A549 (cell line): Measurements from ENCODE around the gene ARHGEF7. TPM values are rescaled to one million over a fixed set of nuclear protein-coding genes. Genes with fewer than 3 reads are reported as not detected.

Experiments used
- ATAC-seq, 2 experiments: fragments of 200-7000 bp in 1 of 2; fragments of >200 bp in 1 of 2; cut with Nextera tagmentation in 1 of 2; cut with Tn5 transposase in 1 of 2; 3 replicates each; pipeline versions ENCODE4 v1.8.0 to v1.9.1; 2018 to 2020; ENCODE audit warnings: mild to moderate bottlenecking in 1 of 2, moderate library complexity in 1 of 2
- CTCF ChIA-PET: fragments of 300-600 bp; sonication (Branson Sonifier 250); formaldehyde crosslinking; extraction: SDS; loops from one replicate; lab custom pipeline; 2021; ENCODE audit warnings: antibody characterized with exemption, inconsistent platforms; lab: Yijun Ruan, JAX
- POLR2A ChIA-PET: fragments of 350-600 bp; formaldehyde crosslinking; extraction: SDS; loops from one replicate; lab custom pipeline; 2021; ENCODE audit warnings: antibody characterized with exemption, inconsistent platforms; lab: Yijun Ruan, JAX
- DNase-seq, 2 experiments: peaks; one replicate each; pipeline versions ENCODE4 v3.0.0 to v3.0.0-alpha.2; 2011 to 2016; ENCODE audit warnings: low read depth in 1 of 2, low spot score in 1 of 2
- FAIRE-seq: peaks from 2 replicates; lab custom pipeline; 2011; peaks lifted over from hg19 to GRCh38; lab: Jason Lieb, UNC
- H3K27ac ChIP-seq, 2 experiments: fragments of >200 bp; sonication (Bioruptor Twin); formaldehyde crosslinking; 3 replicates each; pipeline ENCODE4 v1.5.1; 2016 to 2017
- H3K4me1 ChIP-seq: fragments of >200 bp; sonication (Bioruptor Twin); formaldehyde crosslinking; 3 replicates; pipeline ENCODE4 v1.6.1; 2016
- H3K4me2 ChIP-seq: fragments of >200 bp; sonication (Bioruptor Twin); formaldehyde crosslinking; 3 replicates; pipeline ENCODE4 v1.6.1; 2016
- H3K4me3 ChIP-seq: fragments of >200 bp; sonication (Bioruptor Twin); formaldehyde crosslinking; 3 replicates; pipeline ENCODE4 v1.5.1; 2016
- H3K9me3 ChIP-seq: fragments of >200 bp; sonication (Bioruptor Twin); formaldehyde crosslinking; 3 replicates; pipeline ENCODE4 v1.6.1; 2016
- CBX2 ChIP-seq: fragments of 200-600 bp; sonication (generic); IDR thresholded peaks from 2 replicates; pipeline ENCODE4 v1.6.1; 2016; ENCODE audit warnings: low read depth, mild to moderate bottlenecking, borderline replicate concordance
- CBX8 ChIP-seq: fragments of 200-600 bp; sonication (generic); IDR thresholded peaks from 2 replicates; pipeline ENCODE4 v1.6.1; 2016
- CHD4 ChIP-seq: fragments of 200-600 bp; sonication (generic); IDR thresholded peaks from 2 replicates; pipeline ENCODE4 v1.6.1; 2016; ENCODE audit warnings: antibody characterized with exemption, mild to moderate bottlenecking, borderline replicate concordance
- EHF ChIP-seq: fragments of 250-450 bp; sonication (Bioruptor Pico); IDR thresholded peaks from 2 replicates; pipeline ENCODE4 v1.5.0; 2020; ENCODE audit warnings: mild to moderate bottlenecking
- FOSB ChIP-seq: fragments of 250-450 bp; sonication (Bioruptor Pico); IDR thresholded peaks from 2 replicates; pipeline ENCODE4 v1.5.0; 2020; ENCODE audit warnings: mild to moderate bottlenecking, moderate library complexity
- HEYL ChIP-seq: fragments of 250-450 bp; sonication (Bioruptor Pico); IDR thresholded peaks from 2 replicates; pipeline ENCODE4 v1.8.0; 2021; ENCODE audit warnings: mild to moderate bottlenecking, moderate library complexity
- HOXB5 ChIP-seq: fragments of 250-450 bp; sonication (Bioruptor Pico); IDR thresholded peaks from 2 replicates; pipeline ENCODE4 v1.5.0; 2020; ENCODE audit warnings: mild to moderate bottlenecking, moderate library complexity
- JUN ChIP-seq, 2 experiments: fragments of >200 bp; sonication (Bioruptor Twin); formaldehyde crosslinking; IDR thresholded peaks; 2 replicates in 1 of 2; 3 replicates in 1 of 2; pipeline ENCODE4 v1.6.1; 2016 to 2017
- KDM5A ChIP-seq: fragments of 200-600 bp; sonication (generic); IDR thresholded peaks from 2 replicates; pipeline ENCODE4 v1.6.1; 2016; ENCODE audit warnings: antibody characterized with exemption, mild to moderate bottlenecking
- MAZ ChIP-seq: fragments of 150-350 bp; IDR thresholded peaks from 2 replicates; pipeline ENCODE4 v1.6.1; 2014; ENCODE audit warnings: antibody characterized with exemption, low read depth, low read length, borderline replicate concordance
- NPAS2 ChIP-seq: fragments of 250-450 bp; sonication (Bioruptor Pico); IDR thresholded peaks from 2 replicates; pipeline ENCODE4 v1.8.0; 2022; ENCODE audit warnings: mild to moderate bottlenecking, moderate library complexity, borderline replicate concordance
- RARB ChIP-seq: fragments of 250-450 bp; sonication (Bioruptor Pico); IDR thresholded peaks from 2 replicates; pipeline ENCODE4 v1.8.0; 2021; ENCODE audit warnings: mild to moderate bottlenecking, moderate library complexity
- TP53 ChIP-seq: fragments of 250-450 bp; sonication (Bioruptor Pico); IDR thresholded peaks from 2 replicates; pipeline ENCODE4 v1.5.0; 2021; ENCODE audit warnings: mild to moderate bottlenecking, moderate library complexity
- WGBS: methylation state at CpG from one replicate; pipeline ENCODE4 v1.1.6; 2017; ENCODE audit errors: missing lambda C conversion rate; 5-methylcytosine and 5-hydroxymethylcytosine counted together
- polyA plus RNA-seq, 4 experiments: library from polyadenylated mRNA; depleted of rRNA in 3 of 4; stranded (reverse); fragments of >200 nt; fragmentation: RNase III in 1 of 4; extraction: RNeasy Plus Mini Kit Qiagen cat#74134 plus additional on column Dnase treatment in 1 of 4; gene quantifications; 2 replicates in 3 of 4; 3 replicates in 1 of 4; pipeline ENCODE4 v1.2.3, GENCODE V29; 2011 to 2017
- TF ChIP-seq, protein P1 (sequence below): IDR thresholded peaks from 2 replicates; pipeline ENCODE4 v1.6.1; 2012
- TF ChIP-seq, protein P2 (sequence below): fragments of >200 bp; sonication (Bioruptor Twin); formaldehyde crosslinking; IDR thresholded peaks from 3 replicates; pipeline ENCODE4 v1.6.1; 2016

Gene ARHGEF7
- polyA plus RNA-seq, 2 of the 4 experiments (the other 2 are of a cell fraction): 21.1 to 23.1 TPM

DNA sequence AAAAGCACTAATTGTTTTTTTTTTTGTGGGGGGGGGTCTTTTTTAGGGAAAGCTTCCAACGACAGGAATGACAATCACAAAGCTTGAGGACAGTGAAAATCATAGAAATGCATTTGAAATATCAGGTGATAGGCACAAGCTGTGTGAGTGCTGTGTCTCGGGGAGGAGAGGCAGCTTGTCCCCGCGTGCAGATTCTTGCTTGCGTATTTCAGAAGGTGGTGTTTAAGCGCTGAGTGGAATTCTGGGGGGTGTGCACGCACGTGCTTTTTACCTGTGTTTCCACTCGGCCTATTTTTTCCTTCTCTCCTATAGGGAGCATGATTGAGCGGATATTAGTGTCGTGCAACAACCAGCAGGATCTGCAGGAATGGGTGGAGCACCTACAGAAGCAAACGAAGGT, 165.1 kb downstream of the ARHGEF7 start:
- no peak for DNase-seq
- H3K4me1 ChIP-seq: no peaks in the 10 kb centered on the region
- H3K4me3 ChIP-seq: no peak overlapping the region
- POLR2A ChIA-PET: no interaction called here
- no peak overlapping the region for H3K27ac ChIP-seq
- TF ChIP-seq MAZ: no peak
- TF ChIP-seq CHD4: no peak
- TF ChIP-seq HOXB5 (CRISPR knock-in tag): no peak
- TF ChIP-seq FOSB (CRISPR knock-in tag): no peak
- no peak for TF ChIP-seq KDM5A
- TF ChIP-seq, all 56 proteins: peak for 0
- WGBS: 86% methylated on average over 12 of the region's 12 CpGs
- H3K9me3 ChIP-seq: no peaks in the 10 kb centered on the region
- CTCF ChIA-PET: no interaction called here
- FAIRE-seq: no peak
- no peak overlapping the region for H3K4me2 ChIP-seq
- ATAC-seq: no peak

DNA sequence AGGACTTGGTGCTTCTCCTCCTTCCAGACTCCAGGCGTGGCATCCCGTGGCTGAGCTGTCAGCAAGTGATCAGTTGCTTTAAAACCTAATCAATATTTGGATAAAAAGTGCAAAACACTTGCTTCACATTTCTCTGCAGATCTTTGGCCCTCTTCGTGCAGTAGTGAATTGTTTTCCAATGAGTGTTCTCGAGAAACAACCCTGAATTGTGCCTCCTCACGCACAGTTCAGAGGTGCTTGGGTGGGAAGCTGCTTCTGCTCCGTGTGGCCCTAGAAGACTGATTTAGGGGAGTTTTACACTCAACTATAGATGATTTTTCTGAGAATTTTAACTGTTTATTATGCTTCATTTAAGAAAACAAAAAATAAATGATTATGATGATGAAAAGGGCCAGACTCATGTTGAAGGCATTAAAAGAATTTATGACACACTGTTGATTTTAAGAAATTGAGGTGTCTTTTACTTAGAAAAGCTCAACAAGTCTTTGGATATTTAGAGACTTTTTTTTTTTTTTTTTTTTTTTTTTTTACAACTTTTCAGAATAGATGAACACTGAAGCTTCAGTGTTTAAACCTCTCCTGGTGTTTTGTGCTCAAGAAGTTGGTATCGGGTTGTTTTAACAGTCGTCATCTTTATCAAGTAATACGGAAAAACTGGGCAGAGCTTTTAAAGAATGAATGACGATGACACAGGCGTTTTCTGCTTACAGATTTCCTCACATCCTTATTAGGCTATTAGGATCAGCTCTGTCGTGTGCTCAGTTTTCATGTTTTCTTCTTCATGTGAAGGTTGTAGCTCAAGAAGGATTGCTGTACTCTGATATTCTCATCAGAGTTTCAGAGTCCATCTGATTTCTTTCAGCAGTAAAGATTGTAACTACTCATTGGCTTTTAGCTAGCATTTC, 165.8 kb downstream of the ARHGEF7 start:
- H3K27ac ChIP-seq: no peak overlapping the region
- ChIA-PET POLR2A (no interaction called here), CTCF (interaction anchor here (1.1 kb wide), 1 partner anchor 14 kb away, joined by 3 read pairs; no protein-coding TSS in a partner anchor)
- no peaks in the 10 kb centered on the region for H3K9me3 ChIP-seq
- FAIRE-seq (no peak), ATAC-seq (no peak), DNase-seq (no peak)
- no peaks in the 10 kb centered on the region for H3K4me1 ChIP-seq
- no peak overlapping the region for H3K4me2 ChIP-seq
- no peak overlapping the region for H3K4me3 ChIP-seq
- TF ChIP-seq EHF (no peak), JUN (IDR thresholded peaks at IDR 0.05) (no peak), TP53 (no peak), CBX8 (no peak), FOSB (CRISPR knock-in tag) (no peak), RARB (no peak), HEYL (CRISPR knock-in tag) (no peak)
- TF ChIP-seq, protein P1, sequence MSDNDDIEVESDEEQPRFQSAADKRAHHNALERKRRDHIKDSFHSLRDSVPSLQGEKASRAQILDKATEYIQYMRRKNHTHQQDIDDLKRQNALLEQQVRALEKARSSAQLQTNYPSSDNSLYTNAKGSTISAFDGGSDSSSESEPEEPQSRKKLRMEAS: no peak
- TF ChIP-seq, protein P2, sequence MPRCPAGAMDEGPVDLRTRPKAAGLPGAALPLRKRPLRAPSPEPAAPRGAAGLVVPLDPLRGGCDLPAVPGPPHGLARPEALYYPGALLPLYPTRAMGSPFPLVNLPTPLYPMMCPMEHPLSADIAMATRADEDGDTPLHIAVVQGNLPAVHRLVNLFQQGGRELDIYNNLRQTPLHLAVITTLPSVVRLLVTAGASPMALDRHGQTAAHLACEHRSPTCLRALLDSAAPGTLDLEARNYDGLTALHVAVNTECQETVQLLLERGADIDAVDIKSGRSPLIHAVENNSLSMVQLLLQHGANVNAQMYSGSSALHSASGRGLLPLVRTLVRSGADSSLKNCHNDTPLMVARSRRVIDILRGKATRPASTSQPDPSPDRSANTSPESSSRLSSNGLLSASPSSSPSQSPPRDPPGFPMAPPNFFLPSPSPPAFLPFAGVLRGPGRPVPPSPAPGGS: no peak
- WGBS: 88% methylated on average over 12 of the region's 12 CpGs

DNA sequence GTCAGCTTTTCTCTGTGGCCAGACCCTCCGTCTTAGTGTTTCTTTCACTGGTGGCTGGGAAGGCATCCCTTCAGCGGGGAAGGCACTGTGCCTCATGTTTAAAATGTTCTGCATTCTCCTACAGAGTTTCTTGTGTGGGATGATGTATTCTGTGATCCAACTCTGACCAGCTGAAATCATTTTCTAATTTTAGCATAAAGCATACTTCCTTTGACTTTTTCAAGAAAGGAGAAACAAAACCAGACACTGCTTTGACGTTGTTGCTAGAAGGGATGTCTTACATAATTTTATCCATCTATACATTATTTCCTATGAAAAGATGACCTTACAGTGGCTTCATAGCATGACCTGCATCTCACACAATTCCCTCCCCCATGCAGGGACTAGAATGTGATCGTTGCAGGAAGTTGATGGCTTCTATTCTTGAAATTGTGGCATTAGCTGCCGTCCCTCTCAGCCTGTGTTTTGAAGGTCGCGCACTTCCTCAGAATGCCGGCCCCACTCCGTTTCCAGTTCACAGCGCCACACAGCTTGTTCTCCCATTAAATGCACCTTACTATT, 166.7 kb downstream of the ARHGEF7 start:
- TF ChIP-seq CHD4: no peak
- no peak for TF ChIP-seq CBX8
- no peak for TF ChIP-seq NPAS2 (CRISPR knock-in tag)
- no peak for TF ChIP-seq CBX2
- ChIA-PET POLR2A (no interaction called here), CTCF (interaction anchor here (1.1 kb wide), 1 partner anchor 13 kb away, joined by 3 read pairs; no protein-coding TSS in a partner anchor)
- no peak overlapping the region for H3K27ac ChIP-seq
- ATAC-seq (no peak), DNase-seq (no peak), FAIRE-seq (no peak)
- 98% methylated on average over 8 of the region's 10 CpGs for WGBS
- H3K4me1 ChIP-seq: no peaks in the 10 kb centered on the region
- no peak overlapping the region for H3K4me2 ChIP-seq
- no peaks in the 10 kb centered on the region for H3K9me3 ChIP-seq
- no peak overlapping the region for H3K4me3 ChIP-seq

DNA sequence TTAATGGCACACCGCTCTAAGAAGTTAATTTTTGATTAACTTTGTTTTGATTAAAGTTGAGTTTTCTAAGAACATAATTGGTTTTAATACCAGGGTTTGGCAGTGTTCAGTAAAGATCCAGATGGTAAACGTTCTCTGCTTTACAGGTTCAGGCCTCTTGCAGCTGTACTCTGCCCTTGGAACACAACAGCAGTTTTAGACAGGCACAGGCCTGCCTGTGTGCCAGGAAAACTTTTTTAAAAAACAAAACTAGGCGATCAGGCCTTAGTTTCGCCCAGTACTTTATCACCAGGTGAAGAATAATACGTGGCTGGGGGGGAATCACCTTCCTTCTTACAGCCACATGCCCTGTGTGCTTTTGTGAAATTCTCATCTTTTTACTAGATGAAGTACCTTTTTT, 167.3 kb downstream of the ARHGEF7 start:
- CTCF ChIA-PET: no interaction called here
- Histone ChIP-seq H3K9me3 (no peaks in the 10 kb centered on the region), H3K4me3 (no peak overlapping the region), H3K4me1 (no peaks in the 10 kb centered on the region), H3K4me2 (no peak overlapping the region), H3K27ac (no peak overlapping the region)
- WGBS: 92% methylated on average over 5 of the region's 5 CpGs
- ATAC-seq (no peak), DNase-seq (no peak), FAIRE-seq (no peak)
- TF ChIP-seq TP53: no peak
- no peak for TF ChIP-seq KDM5A
- POLR2A ChIA-PET: no interaction called here
